Ovary (tissue), 9 donors: ENCODE measurements around the gene CDH23. TPM values are rescaled to one million over a fixed set of nuclear protein-coding genes. Genes with fewer than 3 reads are reported as not detected.
A peak's percentile ranks its signal among the peaks of the same experiment; 100 is the strongest.

Experiments
- DNase-seq, 5 donors: peaks; one replicate each; pipeline ENCODE4 v3.0.0-alpha.2; 2019 to 2020
- H3K27ac ChIP-seq, 2 donors: fragments of 200-600 bp; one replicate each; pipeline versions ENCODE4 v1.5.1 to v1.8.0; 2019 to 2022
- H3K27me3 ChIP-seq: fragments of 200-600 bp; one replicate; pipeline ENCODE4 v1.8.0; 2022
- H3K36me3 ChIP-seq: fragments of 200-600 bp; sonication (generic); one replicate; pipeline ENCODE4 v1.5.1; 2019
- H3K4me1 ChIP-seq: one replicate; pipeline ENCODE4 v1.8.1; 2013; ENCODE audit warnings: mild to moderate bottlenecking, moderate library complexity; ENCODE audit not compliant: insufficient read depth
- H3K4me3 ChIP-seq: fragments of 200-600 bp; sonication (generic); one replicate; pipeline ENCODE4 v1.5.1; 2017
- H3K9me3 ChIP-seq, 2 donors: fragments of 200-600 bp in 1 of 2; sonication (generic) in 1 of 2; one replicate each; pipeline versions ENCODE4 v1.5.1 to v1.8.1; 2013 to 2019; ENCODE audit warnings: mild to moderate bottlenecking in 1 of 2, moderate library complexity in 1 of 2
- EP300 ChIP-seq: sonication (generic); formaldehyde crosslinking; IDR thresholded peaks from one replicate; pipeline ENCODE4 v1.6.1; 2017; ENCODE audit warnings: antibody characterized with exemption
- POLR2A ChIP-seq: fragments of 450-650 bp; IDR thresholded peaks from one replicate; pipeline ENCODE4 v1.6.1; 2017; ENCODE audit warnings: antibody characterized with exemption, mild to moderate bottlenecking, moderate library complexity
- WGBS, 3 donors: extraction: QIAGEN DNeasy Blood & Tissue Kit in 1 of 3; methylation state at CpG; one replicate each; pipeline versions ENCODE4 v1.1.5 to v1.1.7; 2013 to 2017; 5-methylcytosine and 5-hydroxymethylcytosine counted together
- intact Hi-C, 4 donors: fragments of 100-400 bp; cut with DNase I; formaldehyde crosslinking; loops; one replicate each; pipeline versions ENCODE4 v1.11.0 to v1.15.1; 2022 to 2023
- polyA plus RNA-seq, 2 donors: library from polyadenylated mRNA; stranded (reverse); fragments of 200-250 nt in 1 of 2; fragments of 350-450 nt in 1 of 2; fragmentation: Illumina TruSeq in 1 of 2; extraction: RNeasy Lipid Tissue Mini Kit (QIAGEN cat#74804) in 1 of 2; gene quantifications; one replicate each; pipeline ENCODE4 v1.2.3, GENCODE V29; 2013 to 2014
- total RNA-seq, 7 donors: library from RNA; depleted of rRNA in 2 of 7; stranded (reverse); fragments of >200 nt in 2 of 7; fragmentation: NEBNext Ultra II Directional in 3 of 7; extraction: Animal tissue kit (Norgen Biotek cat#: 25700) in 3 of 7; gene quantifications; one replicate each; pipeline versions ENCODE4 v1.1.0 to v1.2.4, GENCODE V29; 2016 to 2023
- TF ChIP-seq, protein P1 (sequence below), 3 donors: fragments of 450-650 bp in 2 of 3; fragments of 200-600 bp in 1 of 3; IDR thresholded peaks; one replicate each; pipeline versions ENCODE4 v1.5.1 to v1.8.0; 2016 to 2022; ENCODE audit warnings: antibody characterized with exemption in 3 of 3, mild to moderate bottlenecking in 1 of 3
- donor health status: DM: no; HTN: no; CAD: no; lungs with moderate emphysema.
- donor health status: DM: no; HTN: no; CAD: no.
- donor health status: Bipolar disorder and iron deficiency.
- donor health status: DM: yes; HTN: yes; CAD: no.
- donor health status: DM: no; HTN: no; CAD: no.
- donor health status: DM: yes; HTN: yes; CAD: no.

The CDH23 gene
- total and polyA plus RNA-seq, 9 donors, result 7.5 to 108 (median 39.1) TPM

DNA sequence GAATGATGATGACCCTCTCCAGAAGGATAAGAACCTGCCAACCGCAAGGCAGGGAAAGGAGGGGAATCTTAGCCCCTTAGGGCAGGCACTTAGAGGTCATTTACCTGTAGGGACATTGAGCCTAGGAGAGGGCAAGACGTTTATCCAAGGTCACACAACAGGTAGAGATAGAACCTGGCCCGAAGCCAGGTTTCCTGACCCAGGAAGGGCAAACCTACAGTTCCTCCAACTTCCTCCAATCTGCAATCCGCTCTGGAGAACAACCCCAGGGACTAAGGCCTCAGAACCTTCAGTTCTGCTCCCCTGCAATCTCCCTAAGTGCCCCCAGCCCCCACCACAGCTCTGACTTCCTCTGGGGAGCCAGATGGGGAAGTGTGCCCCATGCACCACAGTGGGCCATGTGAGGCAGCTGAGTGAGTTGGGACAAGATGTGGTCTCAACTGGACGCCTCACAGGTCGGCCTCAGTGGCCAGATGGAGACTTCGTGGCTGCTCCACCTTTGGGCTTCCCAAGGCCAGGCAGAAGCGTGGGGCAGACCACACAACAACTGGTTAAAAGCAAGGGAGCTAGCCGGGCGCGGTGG lies 455.7 kb downstream of the CDH23 start:
- Histone ChIP-seq H3K9me3 (no peaks in the 10 kb centered on the region), H3K36me3 (no peaks in the 10 kb centered on the region), H3K4me1 (peaks cover 9% of the 10 kb centered on the region), H3K27me3 (no peaks in the 10 kb centered on the region), H3K4me3 (no peak overlapping the region), H3K27ac (no peak overlapping the region)
- no peak for TF ChIP-seq EP300
- TF ChIP-seq POLR2A, result no peak
- TF ChIP-seq, protein P1, sequence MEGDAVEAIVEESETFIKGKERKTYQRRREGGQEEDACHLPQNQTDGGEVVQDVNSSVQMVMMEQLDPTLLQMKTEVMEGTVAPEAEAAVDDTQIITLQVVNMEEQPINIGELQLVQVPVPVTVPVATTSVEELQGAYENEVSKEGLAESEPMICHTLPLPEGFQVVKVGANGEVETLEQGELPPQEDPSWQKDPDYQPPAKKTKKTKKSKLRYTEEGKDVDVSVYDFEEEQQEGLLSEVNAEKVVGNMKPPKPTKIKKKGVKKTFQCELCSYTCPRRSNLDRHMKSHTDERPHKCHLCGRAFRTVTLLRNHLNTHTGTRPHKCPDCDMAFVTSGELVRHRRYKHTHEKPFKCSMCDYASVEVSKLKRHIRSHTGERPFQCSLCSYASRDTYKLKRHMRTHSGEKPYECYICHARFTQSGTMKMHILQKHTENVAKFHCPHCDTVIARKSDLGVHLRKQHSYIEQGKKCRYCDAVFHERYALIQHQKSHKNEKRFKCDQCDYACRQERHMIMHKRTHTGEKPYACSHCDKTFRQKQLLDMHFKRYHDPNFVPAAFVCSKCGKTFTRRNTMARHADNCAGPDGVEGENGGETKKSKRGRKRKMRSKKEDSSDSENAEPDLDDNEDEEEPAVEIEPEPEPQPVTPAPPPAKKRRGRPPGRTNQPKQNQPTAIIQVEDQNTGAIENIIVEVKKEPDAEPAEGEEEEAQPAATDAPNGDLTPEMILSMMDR (IDR thresholded peaks at IDR 0.05), result no peak
- WGBS, 3 donors, result 85 to 87% (median 85%) methylated on average over 11 of the region's 11 CpGs
- peak in 1 of 5 donors; percentile 36 for DNase-seq
- intact Hi-C loops, result no loop called here

DNA sequence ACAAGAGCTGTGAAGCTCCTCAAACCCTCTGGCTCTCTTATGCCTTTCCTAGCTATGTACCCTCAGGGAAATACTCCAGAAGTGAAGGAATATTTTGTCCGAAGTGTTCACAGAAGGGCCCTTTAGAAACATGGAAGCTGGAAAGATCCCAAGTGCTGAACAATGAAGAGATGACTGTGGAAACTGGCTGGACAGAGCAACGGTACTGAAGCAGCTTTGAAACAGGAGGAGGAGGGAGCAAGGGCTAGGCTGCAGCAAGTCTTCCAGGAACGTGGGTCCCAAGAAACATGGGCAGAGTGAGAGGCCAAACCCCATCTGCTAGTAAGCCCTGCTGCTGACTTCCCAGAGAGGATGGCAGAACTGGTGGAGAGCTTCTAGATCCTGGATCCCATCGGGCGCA lies 457.3 kb downstream of the CDH23 start:
- H3K36me3 ChIP-seq, result no peaks in the 10 kb centered on the region
- H3K4me3 ChIP-seq, result no peak overlapping the region
- peaks cover 6% of the 10 kb centered on the region for H3K4me1 ChIP-seq
- DNase-seq, result no peak
- H3K27ac ChIP-seq, result no peak overlapping the region
- 41 to 51% (median 45%) methylated on average over 5 of the region's 5 CpGs for WGBS, 3 donors
- no peaks in the 10 kb centered on the region for H3K9me3 ChIP-seq
- TF ChIP-seq EP300 (no peak), POLR2A (no peak)
- TF ChIP-seq, protein P1 (IDR thresholded peaks at IDR 0.05), result no peak
- no peaks in the 10 kb centered on the region for H3K27me3 ChIP-seq
- intact Hi-C loops, result no loop called here

DNA sequence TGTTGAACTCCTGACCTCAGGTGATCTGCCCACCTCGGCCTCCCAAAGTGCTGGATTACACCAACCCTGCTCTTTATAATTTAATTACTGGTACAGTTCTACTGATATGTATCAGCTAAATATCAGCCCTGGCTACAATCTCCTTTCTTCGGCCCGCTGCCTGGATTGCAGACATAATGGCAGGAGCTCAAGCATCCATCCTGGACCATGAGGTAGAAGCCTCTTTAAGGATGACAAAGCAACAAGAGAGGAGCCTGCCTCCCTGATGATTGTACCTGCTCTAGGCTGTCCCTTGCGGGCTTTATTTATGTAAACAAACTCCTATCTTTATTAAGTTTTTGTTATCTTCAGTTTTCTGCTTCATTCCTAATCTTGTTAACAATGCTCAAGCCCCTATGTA lies 459.9 kb downstream of the CDH23 start:
- H3K4me1 ChIP-seq, result peaks cover 7% of the 10 kb centered on the region
- no peaks in the 10 kb centered on the region for H3K36me3 ChIP-seq
- WGBS, 3 donors, result 86 to 97% (median 87%) methylated on average over 4 of the region's 4 CpGs
- H3K9me3 ChIP-seq, result no peaks in the 10 kb centered on the region
- H3K4me3 ChIP-seq, result no peak overlapping the region
- TF ChIP-seq POLR2A, result no peak
- TF ChIP-seq EP300, result no peak
- TF ChIP-seq, protein P1 (IDR thresholded peaks at IDR 0.05), result no peak
- DNase-seq, result no peak
- no peaks in the 10 kb centered on the region for H3K27me3 ChIP-seq
- intact Hi-C loops, result no loop called here
- H3K27ac ChIP-seq, result no peak overlapping the region

DNA sequence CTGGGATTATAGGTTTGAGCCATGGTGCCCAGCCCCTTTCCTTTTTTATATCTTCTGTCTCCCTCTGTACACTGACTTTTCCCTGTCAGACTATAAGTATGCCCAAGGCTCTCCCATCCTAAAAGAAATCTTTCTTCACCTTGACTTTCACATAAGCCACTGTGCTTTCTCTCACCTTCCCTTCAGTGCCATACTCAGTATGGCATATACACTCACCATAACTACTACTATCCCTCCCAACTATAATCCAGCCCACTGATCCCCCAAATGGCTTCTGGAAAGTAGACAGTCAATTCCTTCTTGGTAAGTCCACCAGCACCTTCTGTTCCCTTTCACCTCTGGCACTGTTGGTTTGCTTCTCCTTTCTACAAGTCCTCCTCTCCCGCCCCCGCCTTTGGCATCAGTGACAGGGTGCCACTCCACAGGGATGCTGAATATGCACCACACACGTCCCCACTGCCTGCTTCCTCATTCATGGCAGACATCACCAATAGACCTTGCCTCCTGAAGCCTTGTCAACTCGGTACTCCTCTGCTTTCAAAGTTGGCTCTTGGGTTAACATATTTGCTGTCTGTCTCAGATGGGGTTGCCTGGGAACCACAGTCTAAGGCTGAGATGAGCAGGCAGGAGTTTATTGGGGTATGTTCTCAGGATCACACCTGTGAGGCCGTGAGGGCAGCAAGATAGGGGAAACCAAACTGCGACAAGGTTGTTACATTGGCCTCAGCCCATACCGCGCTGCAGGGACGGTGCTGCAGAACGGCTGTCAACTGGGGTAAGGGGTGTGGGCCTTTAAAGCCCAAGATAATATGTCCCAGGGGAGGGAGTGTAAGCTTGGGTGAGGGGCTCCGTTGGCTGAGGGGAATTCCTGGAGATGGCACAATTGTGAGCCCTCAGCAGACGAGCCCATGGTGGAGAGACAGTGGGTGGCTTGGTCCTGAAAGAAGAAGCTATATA lies 461.5 kb downstream of the CDH23 start:
- WGBS, 3 donors, result 87 to 92% (median 89%) methylated on average over 12 of the region's 12 CpGs
- Histone ChIP-seq H3K36me3 (no peaks in the 10 kb centered on the region), H3K27ac (no peak overlapping the region), H3K9me3 (no peaks in the 10 kb centered on the region), H3K4me1 (peaks cover 6% of the 10 kb centered on the region), H3K27me3 (no peaks in the 10 kb centered on the region), H3K4me3 (no peak overlapping the region)
- intact Hi-C loops, result no loop called here
- no peak for TF ChIP-seq EP300
- no peak for TF ChIP-seq POLR2A
- TF ChIP-seq, protein P1 (IDR thresholded peaks at IDR 0.05), result no peak
- DNase-seq, result peak in 1 of 5 donors; percentile 26
